ENCODE measurements around the gene PROM1. TPM values are rescaled to one million over a fixed set of nuclear protein-coding genes. Genes with fewer than 3 reads are reported as not detected.

PROM1 gene
- total RNA-seq, 1 experiment from 2014 or later = 0.27 TPM

- no peak for DNase-seq (ENCODE audit: extremely low read depth, low read depth)
Observed at GRCh38 chr4:16110199-16110598, 26.4 kb upstream of the PROM1 start.

- no peak for DNase-seq (ENCODE audit: extremely low read depth, low read depth)
Observed at GRCh38 chr4:16109256-16109655, 25.4 kb upstream of the PROM1 start.

- no peak for DNase-seq (ENCODE audit: extremely low read depth, low read depth)
Observed at GRCh38 chr4:16106956-16107355, 23.1 kb upstream of the PROM1 start.

GRCh38 chr4:16104520-16104919, 20.7 kb upstream of the PROM1 start:
- DNase-seq (ENCODE audit: extremely low read depth, low read depth) = no peak

- DNase-seq (ENCODE audit: extremely low read depth, low read depth) = no peak
Observed at GRCh38 chr4:16102356-16102755, 18.5 kb upstream of the PROM1 start.

- DNase-seq (ENCODE audit: extremely low read depth, low read depth) = no peak
Observed at GRCh38 chr4:16100833-16101232, 17.0 kb upstream of the PROM1 start.

GRCh38 chr4:16092682-16093319, 9.0 kb upstream of the PROM1 start:
- DNase-seq (ENCODE audit: extremely low read depth, low read depth) = no peak

GRCh38 chr4:16090096-16090705, 6.4 kb upstream of the PROM1 start:
- DNase-seq (ENCODE audit: extremely low read depth, low read depth) = no peak

GRCh38 chr4:16089156-16089555, 5.3 kb upstream of the PROM1 start:
- no peak for DNase-seq (ENCODE audit: extremely low read depth, low read depth)

- no peak for DNase-seq (ENCODE audit: extremely low read depth, low read depth)
Observed at GRCh38 chr4:16088601-16089000, 4.8 kb upstream of the PROM1 start.

GRCh38 chr4:16085822-16086221, 2.0 kb upstream of the PROM1 start:
- no peak for DNase-seq (ENCODE audit: extremely low read depth, low read depth)

- no peak for DNase-seq (ENCODE audit: extremely low read depth, low read depth)
Observed at GRCh38 chr4:16082426-16083240, 1.2 kb downstream of the PROM1 start.

- no peak for DNase-seq (ENCODE audit: extremely low read depth, low read depth)
Observed at GRCh38 chr4:16082041-16082425, 1.8 kb downstream of the PROM1 start.

- DNase-seq (ENCODE audit: extremely low read depth, low read depth) = no peak
Observed at GRCh38 chr4:16079046-16079445, 4.8 kb downstream of the PROM1 start.

- no peak for DNase-seq (ENCODE audit: extremely low read depth, low read depth)
Observed at GRCh38 chr4:16078195-16078760, 5.5 kb downstream of the PROM1 start.

- DNase-seq (ENCODE audit: extremely low read depth, low read depth) = no peak
Observed at GRCh38 chr4:16077786-16078185, 6.0 kb downstream of the PROM1 start.

- no peak for DNase-seq (ENCODE audit: extremely low read depth, low read depth)
Observed at GRCh38 chr4:16075975-16076757, 7.7 kb downstream of the PROM1 start.

GRCh38 chr4:16075061-16075460, 8.8 kb downstream of the PROM1 start:
- DNase-seq (ENCODE audit: extremely low read depth, low read depth) = no peak

- no peak for DNase-seq (ENCODE audit: extremely low read depth, low read depth)
Observed at GRCh38 chr4:16072168-16072567, 11.7 kb downstream of the PROM1 start.

GRCh38 chr4:16070203-16070602, 13.6 kb downstream of the PROM1 start:
- DNase-seq (ENCODE audit: extremely low read depth, low read depth) = no peak

- no peak for DNase-seq (ENCODE audit: extremely low read depth, low read depth)
Observed at GRCh38 chr4:16067515-16067914, 16.3 kb downstream of the PROM1 start.
